ENCODE results near the gene KCNH1.

DNA sequence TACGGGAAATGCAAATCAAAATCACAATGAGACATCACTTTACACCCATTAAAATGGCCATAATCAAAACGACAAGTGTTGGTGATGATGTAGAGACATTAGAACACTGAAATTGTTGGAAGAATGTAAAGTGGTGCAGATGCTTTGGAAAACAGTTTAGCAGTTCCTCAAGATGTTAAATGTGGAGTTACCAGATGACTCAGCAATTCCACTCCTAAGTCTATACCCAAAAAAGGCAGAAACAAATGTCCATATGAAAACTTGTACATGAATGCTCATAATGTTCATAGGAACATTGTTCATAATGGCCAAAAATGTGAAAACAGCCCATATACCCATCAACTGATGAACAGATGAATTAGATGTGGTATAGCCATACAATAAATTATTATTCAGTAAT, 267.4 kb downstream of the KCNH1 start:
- TF ChIP-seq CTCF (IDR thresholded peaks at IDR 0.05; ENCODE audit: low read depth, low read length): no peak
- TF ChIP-seq POLR2A (IDR thresholded peaks at IDR 0.05; ENCODE audit: extremely low read depth, insufficient read length): no peak
- TF ChIP-seq MAX (IDR thresholded peaks at IDR 0.05; ENCODE audit: low read depth, low read length): no peak
